ENCODE results near the gene NR3C1.

NR3C1 gene

GRCh38 chr5:143309661-143310431 is 93.6 kb downstream of the NR3C1 start:
- no peak for DNase-seq (ENCODE audit: low read depth in 3 of 3)

GRCh38 chr5:143308731-143309130 is 94.8 kb downstream of the NR3C1 start:
- no peak for DNase-seq (ENCODE audit: low read depth in 3 of 3)

DNA sequence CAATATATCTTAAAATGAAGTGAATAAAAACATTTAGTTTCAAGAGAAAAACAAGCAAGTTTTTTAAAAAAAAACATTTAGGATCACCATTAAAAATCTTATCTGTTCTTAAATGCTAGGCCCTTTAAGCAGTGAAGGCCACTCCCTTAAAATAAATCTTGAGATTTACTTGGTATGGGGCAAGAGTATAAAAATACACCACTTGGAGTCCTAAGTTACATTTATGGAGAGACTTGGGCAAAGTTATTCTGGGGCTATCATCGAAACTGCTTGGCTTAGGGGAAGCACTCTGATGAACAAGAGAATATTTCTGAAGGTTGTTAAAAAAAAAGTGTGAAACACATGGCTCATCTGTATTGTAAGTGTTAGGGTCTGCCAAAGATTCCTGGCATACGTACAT is 97.4 kb downstream of the NR3C1 start:
- no peak for DNase-seq (ENCODE audit: low read depth in 3 of 3)

- DNase-seq (ENCODE audit: low read depth in 3 of 3), result no peak
These were observed 98.5 kb downstream of the NR3C1 start for GRCh38 chr5:143304836-143305475.

DNA sequence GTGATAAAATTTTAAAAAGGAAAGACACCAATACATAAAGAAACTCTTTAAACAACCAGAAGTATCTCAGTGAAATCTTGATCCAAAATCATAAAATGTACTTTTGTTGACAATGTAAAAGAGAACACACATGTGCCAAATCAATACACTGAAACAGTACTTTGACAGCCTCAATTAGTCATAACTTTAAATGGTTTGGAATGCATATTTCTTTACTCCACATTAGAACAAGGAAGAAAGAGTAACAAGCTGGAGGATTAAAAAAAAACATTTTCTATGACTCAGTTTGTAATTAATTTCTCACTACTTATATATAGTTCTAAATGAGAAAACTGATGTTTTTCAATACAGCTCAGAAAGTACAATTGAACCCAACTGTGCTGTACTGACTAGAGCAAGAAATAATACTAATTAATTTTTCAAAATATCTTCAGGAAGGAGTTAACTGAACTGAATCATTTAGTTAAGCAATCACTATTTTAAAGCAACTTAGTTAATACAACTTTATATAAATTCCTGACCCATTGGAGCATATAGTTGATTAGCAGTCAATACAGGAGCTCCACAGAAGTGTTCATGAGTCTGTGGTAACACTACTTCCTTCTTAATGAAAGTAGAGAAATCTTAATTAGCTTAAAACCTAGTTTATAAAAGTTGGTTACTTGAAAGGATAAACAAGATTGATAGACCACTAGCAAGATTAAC is 101.0 kb downstream of the NR3C1 start:
- no peak for DNase-seq (ENCODE audit: low read depth in 3 of 3)

GRCh38 chr5:143297756-143298155 is 105.7 kb downstream of the NR3C1 start:
- no peak for DNase-seq (ENCODE audit: low read depth in 3 of 3)

GRCh38 chr5:143290125-143290524 is 113.4 kb downstream of the NR3C1 start:
- no peak for DNase-seq (ENCODE audit: low read depth in 3 of 3)

- no peak for DNase-seq (ENCODE audit: low read depth in 3 of 3)
These were observed 119.0 kb downstream of the NR3C1 start for GRCh38 chr5:143284521-143284920.

- no peak for DNase-seq (ENCODE audit: low read depth in 3 of 3)
These were observed 119.5 kb downstream of the NR3C1 start for GRCh38 chr5:143284002-143284401.

DNA sequence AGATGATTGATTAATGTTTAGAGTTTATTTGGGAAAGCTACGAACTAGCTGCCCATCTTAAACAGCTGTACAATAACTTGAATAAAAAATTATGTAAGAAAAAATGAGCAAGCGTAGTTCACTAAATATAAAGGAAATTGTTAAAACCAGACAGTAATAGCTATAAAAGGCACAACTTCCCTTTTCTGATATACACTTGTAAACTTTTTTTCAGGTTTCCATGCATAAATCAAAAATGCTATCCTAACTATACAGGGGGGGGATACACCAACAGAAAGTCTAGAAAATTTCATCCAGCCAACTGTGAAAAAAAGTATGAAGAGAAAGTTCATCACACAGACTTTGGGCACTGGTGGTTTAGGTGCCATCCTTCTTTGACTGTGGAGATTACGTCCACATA is 122.3 kb downstream of the NR3C1 start:
- DNase-seq (ENCODE audit: low read depth in 3 of 3), result no peak

DNA sequence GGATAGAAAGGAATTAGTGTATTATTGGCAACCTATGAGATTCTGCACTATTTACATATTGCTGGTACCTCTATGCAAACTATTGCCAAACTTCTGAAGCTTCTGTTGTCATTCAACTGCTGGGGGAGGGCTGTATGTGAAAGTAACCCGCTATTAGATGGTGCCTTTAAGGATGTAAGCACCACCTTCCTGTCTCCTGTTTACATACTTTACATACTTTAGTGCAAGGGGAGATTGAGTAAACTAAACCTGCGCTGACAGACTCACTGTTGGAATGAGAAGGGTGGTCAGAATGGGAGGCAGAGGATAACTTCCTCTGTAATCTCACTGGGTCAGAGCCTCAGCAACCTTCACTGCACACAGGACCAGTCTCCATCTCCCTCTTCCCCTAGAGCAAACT is 123.8 kb downstream of the NR3C1 start:
- no peak for DNase-seq (ENCODE audit: low read depth in 3 of 3)

DNA sequence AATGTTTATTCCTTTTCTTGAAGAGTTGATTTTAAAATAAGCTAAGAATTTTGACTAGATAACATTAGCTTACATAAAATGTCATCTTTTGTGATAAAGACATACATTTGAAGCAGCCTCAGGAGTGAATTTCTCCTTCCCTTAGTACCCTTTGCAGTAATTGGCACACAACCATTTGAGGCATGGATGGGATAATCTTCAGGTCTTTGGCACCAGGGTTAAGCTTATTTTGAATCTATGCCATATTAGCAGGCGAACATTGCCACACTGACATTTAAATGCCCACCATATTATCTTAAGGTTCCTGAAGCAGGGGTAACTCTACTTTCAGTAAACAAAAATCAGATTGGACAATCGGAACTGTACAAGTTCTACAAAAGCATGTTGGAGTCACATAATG is 126.0 kb downstream of the NR3C1 start:
- DNase-seq (ENCODE audit: low read depth in 3 of 3), result no peak

GRCh38 chr5:143275512-143276363 is 127.7 kb downstream of the NR3C1 start:
- no peak for DNase-seq (ENCODE audit: low read depth in 3 of 3)

- DNase-seq (ENCODE audit: low read depth in 3 of 3), result no peak
These were observed 128.5 kb downstream of the NR3C1 start for GRCh38 chr5:143274952-143275351.

DNA sequence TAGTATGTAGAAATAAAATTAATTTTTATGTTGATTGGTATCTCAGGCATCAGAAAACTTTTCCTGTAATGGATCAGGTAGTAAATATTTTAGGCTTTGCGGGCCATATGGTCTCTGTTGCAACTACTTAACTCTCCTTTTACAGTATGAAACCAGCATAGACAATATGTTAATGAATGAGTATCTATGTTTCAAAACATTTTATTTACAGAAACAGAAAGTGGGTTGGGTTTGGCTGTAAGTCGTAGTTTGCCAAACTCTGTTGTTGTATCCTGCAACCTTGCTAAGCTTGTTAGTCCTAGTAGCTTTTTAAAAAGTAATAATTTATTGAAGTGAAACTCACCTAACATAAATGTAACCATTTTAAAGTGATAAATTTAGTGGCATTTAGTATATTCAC is 132.1 kb downstream of the NR3C1 start:
- no peak for DNase-seq (ENCODE audit: low read depth in 3 of 3)

DNA sequence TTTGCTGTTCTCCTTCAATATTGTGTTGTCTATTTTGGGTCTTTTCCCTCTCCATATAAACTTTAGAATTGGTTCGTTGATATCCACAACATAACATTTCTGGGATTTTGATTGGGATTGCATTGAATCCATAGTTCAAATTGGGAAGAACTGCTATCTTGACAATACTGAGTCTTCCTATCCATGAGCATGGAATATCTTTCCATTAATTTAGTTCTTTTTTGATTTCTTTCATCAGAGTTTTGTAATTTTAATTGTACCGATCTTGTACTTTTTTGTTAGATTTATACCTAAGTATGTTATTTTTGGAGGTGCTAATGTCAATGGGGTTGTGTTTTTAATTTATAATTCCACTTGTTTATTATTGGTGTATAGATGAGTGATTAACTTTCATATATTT is 135.1 kb downstream of the NR3C1 start:
- DNase-seq (ENCODE audit: low read depth in 3 of 3), result no peak

- no peak for DNase-seq (ENCODE audit: low read depth in 3 of 3)
These were observed 136.3 kb downstream of the NR3C1 start for GRCh38 chr5:143267186-143267585.

GRCh38 chr5:143265995-143266394 is 137.5 kb downstream of the NR3C1 start:
- no peak for DNase-seq (ENCODE audit: low read depth in 3 of 3)

DNA sequence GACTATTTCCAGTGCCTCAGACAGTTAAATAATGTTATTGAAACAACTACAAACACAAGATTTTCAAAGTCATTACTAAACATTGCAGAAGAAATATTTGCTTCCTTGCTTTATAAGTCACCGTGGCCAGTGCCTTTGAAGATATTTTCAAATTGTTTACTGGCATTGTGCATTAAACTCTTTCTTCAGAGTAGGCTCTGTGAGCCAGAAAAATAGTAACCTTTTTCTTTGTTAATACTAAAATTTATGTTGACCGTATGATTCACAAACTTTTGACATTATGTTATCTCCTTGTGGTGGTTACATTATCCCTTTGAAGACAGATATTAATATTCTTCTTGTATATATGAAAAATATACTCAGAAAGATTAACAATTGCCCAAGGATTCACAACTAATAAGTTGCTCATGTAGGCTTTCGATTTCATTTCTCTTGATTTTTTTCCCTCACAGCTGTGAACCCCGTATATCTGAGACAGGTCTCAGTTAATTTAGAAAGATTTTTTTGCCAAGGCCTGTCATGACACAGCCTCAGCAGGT is 140.1 kb downstream of the NR3C1 start:
- no peak for DNase-seq (ENCODE audit: low read depth in 3 of 3)

DNA sequence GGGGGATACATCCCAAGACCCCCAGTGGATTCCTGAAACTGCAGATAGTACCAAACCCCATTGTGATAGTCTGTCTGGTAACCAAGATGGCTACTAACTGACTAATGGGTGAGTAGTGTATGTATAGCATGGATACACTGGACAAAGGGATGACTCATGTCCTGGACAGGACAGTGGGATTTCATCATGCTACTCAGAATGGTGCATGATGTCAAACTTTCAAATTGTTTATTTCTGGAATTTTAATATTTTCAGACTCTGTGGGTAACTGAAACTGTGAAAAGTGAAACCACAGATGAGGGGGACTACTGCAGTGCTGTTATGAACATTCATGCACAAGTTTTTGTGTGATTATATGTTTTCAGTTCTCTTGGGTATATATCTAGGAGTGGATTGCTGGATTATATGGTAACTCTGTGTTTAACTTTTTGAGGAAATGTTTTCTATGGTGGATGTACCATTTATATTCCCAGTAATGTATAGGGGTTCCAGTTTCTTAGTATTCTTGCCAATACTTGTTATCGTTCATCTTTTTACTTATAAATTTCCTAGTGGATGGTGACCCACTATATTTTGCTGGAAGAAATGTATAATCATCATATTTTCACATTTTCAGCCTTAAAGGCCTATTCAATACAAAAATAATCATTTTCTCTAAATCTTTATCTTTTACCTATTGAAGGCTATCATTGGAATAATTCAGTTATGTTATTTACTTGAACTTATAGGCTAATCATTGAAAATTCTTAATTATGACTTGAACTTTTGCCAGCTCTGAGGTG is 140.9 kb downstream of the NR3C1 start:
- DNase-seq (ENCODE audit: low read depth in 3 of 3), result no peak

Data from stimulated activated CD4-positive, alpha-beta T cell treated with anti-CD3 and anti-CD28 coated beads, TNF-alpha, amount 100 ng/mL, for 4 hours (primary cell).